ENCODE measurements around the gene NR1H4.
"Not testable (repeated sequence)": the region's sequence is repeated elsewhere in the genome, so short reads cannot be mapped to it uniquely, and the experiment has no call there.

Gene NR1H4

GRCh38 chr12:100472325-100472724 lies 1.3 kb upstream of the NR1H4 start:
- no peak for DNase-seq (ENCODE audit: low read depth in 4 of 4, low spot score in 1 of 4)

- no peak for DNase-seq (ENCODE audit: low read depth in 4 of 4, low spot score in 1 of 4)
Observed at GRCh38 chr12:100473050-100473715, 483 bp upstream of the NR1H4 start.

GRCh38 chr12:100474617-100475016 lies 951 bp downstream of the NR1H4 start:
- DNase-seq (ENCODE audit: low read depth in 4 of 4, low spot score in 1 of 4): no peak

- no peak for DNase-seq (ENCODE audit: low read depth in 4 of 4, low spot score in 1 of 4)
Observed at GRCh38 chr12:100476013-100476751, 2.5 kb downstream of the NR1H4 start.

GRCh38 chr12:100481021-100481420 lies 7.4 kb downstream of the NR1H4 start:
- DNase-seq (ENCODE audit: low read depth in 4 of 4, low spot score in 1 of 4): no peak

- no peak for DNase-seq (ENCODE audit: low read depth in 4 of 4, low spot score in 1 of 4)
Observed at GRCh38 chr12:100484183-100484886, 10.7 kb downstream of the NR1H4 start.

- no peak for DNase-seq (ENCODE audit: low read depth in 4 of 4, low spot score in 1 of 4)
Observed at GRCh38 chr12:100484891-100485471, 11.3 kb downstream of the NR1H4 start.

- no peak for DNase-seq (ENCODE audit: low read depth in 4 of 4, low spot score in 1 of 4)
Observed at GRCh38 chr12:100485983-100486382, 12.3 kb downstream of the NR1H4 start.

GRCh38 chr12:100489251-100489820 lies 15.7 kb downstream of the NR1H4 start:
- DNase-seq (ENCODE audit: low read depth in 4 of 4, low spot score in 1 of 4): no peak

- no peak for DNase-seq (ENCODE audit: low read depth in 4 of 4, low spot score in 1 of 4)
Observed at GRCh38 chr12:100490056-100490455, 16.4 kb downstream of the NR1H4 start.

- no peak for DNase-seq (ENCODE audit: low read depth in 4 of 4, low spot score in 1 of 4)
Observed at GRCh38 chr12:100491104-100491503, 17.4 kb downstream of the NR1H4 start.

- DNase-seq (ENCODE audit: low read depth in 4 of 4, low spot score in 1 of 4): no peak
Observed at GRCh38 chr12:100493396-100494012, 19.8 kb downstream of the NR1H4 start.

GRCh38 chr12:100494026-100494425 lies 20.4 kb downstream of the NR1H4 start:
- no peak for DNase-seq (ENCODE audit: low read depth in 4 of 4, low spot score in 1 of 4)

GRCh38 chr12:100494538-100494937 lies 20.9 kb downstream of the NR1H4 start:
- DNase-seq (ENCODE audit: low read depth in 4 of 4, low spot score in 1 of 4): no peak

GRCh38 chr12:100497105-100497795 lies 23.6 kb downstream of the NR1H4 start:
- no peak for DNase-seq (ENCODE audit: low read depth in 4 of 4, low spot score in 1 of 4)

- no peak for DNase-seq (ENCODE audit: low read depth in 4 of 4, low spot score in 1 of 4)
Observed at GRCh38 chr12:100498141-100498540, 24.5 kb downstream of the NR1H4 start.

- DNase-seq (ENCODE audit: low read depth in 4 of 4, low spot score in 1 of 4): no peak
Observed at GRCh38 chr12:100499416-100499815, 25.8 kb downstream of the NR1H4 start.

- not testable (repeated sequence) for DNase-seq (ENCODE audit: low read depth in 4 of 4, low spot score in 1 of 4)
Observed at GRCh38 chr12:100502718-100503117, 29.1 kb downstream of the NR1H4 start.

GRCh38 chr12:100503228-100503628 lies 29.6 kb downstream of the NR1H4 start:
- DNase-seq (ENCODE audit: low read depth in 4 of 4, low spot score in 1 of 4): no peak

GRCh38 chr12:100504804-100505203 lies 31.1 kb downstream of the NR1H4 start:
- DNase-seq (ENCODE audit: low read depth in 4 of 4, low spot score in 1 of 4): no peak

Measured in stimulated activated CD4-positive, alpha-beta T cell treated with anti-CD3 and anti-CD28 coated beads, Interleukin-1b, Interleukin-23, amount 100 ng/mL, for 24 hours (primary cell).